NCI-H510A (cell line): ENCODE data around the gene TOM1.

Source experiments
- DNase-seq: peaks from one replicate; lab custom pipeline; 2025; lab: John Stamatoyannopoulos, UW

The TOM1 gene

GRCh38 chr22:35307372-35307771 lies 7.7 kb downstream of the TOM1 start:
- DNase-seq, result no peak

DNA sequence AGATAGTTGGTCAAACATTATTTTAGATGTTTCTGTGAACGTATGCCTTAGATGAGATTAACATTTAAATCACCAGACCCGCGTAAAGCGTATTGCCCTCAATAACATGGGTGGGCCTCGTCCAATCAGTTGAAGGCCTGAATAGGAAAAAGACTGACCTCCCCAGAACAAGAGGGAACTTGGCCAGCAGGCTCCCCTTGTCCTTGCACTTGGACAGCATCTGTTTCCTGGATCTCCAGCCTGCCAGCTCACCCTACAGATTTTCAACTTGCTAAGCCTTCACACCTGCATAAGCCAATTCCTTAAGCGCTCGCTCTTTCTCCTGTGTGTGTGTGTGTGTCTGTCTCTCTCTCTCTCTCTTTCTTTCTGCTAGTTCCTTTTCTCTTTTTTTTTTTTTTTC lies 8.2 kb downstream of the TOM1 start:
- no peak for DNase-seq

GRCh38 chr22:35308480-35309021 lies 8.9 kb downstream of the TOM1 start:
- DNase-seq, result no peak

DNA sequence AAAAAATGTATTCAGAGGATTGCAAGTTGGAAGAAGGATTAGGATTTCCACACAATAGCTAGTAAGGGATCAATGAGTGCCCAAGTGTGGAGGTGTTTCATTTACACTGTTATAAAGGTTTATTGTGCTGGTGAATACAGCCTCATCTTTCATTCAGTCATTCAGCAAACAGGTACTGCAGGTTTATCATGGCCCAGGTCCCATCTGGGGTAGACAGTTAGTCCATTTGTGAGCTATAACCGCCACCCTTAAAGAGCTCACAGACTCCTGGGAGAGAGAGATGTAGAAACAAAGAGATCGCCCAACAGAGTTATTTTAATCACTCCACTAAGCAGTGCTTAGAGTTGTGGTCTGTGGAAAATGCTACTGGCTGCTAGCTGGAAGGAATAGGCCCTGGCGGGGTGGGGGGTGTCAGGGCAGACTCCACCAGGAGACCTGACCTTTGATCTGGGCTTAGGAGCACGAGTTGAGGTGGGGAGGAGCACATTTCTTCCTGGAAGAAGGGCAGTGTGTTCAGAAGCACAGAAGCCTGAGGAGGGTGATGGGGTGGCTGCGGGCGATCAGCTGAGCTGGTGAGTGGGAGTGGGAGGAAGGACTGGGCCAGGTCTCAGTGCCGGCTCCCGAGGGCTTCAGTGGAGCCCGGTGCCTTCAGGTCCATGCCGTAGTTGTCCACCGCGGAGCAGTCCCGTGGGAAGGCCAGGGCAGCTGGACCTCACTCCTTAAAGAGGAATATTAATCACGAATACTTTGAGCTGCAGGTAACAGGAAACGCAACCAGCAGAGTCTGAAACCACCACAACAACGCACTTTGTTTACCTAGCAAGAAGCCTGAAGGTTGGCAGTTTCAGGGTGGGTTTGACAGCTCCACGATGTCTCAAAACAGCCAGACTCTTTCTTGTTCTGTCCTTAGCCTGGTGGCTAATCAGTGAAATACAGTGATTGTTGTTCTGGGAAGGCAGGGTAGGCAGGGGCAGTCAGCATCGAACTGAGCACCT lies 11.2 kb downstream of the TOM1 start:
- DNase-seq, result no peak

DNA sequence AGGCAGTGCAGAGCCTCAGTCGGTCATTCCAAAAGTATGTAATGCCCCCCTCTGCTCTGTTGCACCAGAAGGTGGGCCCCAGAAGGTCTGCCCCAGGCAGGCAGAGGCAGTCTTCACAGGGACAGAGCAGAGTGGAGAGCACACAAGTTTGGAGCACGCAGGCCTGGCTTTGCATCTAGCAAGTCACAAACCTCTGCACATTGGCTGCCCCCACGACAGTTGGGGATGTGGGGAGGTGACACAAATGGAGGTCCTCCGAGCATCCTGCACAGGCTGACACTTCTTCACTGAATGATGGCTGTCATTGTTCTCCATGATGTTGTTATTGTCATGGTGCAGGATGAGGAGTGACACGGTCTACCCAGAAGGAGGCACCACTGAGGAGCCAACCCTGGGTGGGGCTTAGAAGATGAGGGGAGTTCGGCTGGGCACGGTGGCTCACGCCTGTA lies 11.9 kb downstream of the TOM1 start:
- no peak for DNase-seq

DNA sequence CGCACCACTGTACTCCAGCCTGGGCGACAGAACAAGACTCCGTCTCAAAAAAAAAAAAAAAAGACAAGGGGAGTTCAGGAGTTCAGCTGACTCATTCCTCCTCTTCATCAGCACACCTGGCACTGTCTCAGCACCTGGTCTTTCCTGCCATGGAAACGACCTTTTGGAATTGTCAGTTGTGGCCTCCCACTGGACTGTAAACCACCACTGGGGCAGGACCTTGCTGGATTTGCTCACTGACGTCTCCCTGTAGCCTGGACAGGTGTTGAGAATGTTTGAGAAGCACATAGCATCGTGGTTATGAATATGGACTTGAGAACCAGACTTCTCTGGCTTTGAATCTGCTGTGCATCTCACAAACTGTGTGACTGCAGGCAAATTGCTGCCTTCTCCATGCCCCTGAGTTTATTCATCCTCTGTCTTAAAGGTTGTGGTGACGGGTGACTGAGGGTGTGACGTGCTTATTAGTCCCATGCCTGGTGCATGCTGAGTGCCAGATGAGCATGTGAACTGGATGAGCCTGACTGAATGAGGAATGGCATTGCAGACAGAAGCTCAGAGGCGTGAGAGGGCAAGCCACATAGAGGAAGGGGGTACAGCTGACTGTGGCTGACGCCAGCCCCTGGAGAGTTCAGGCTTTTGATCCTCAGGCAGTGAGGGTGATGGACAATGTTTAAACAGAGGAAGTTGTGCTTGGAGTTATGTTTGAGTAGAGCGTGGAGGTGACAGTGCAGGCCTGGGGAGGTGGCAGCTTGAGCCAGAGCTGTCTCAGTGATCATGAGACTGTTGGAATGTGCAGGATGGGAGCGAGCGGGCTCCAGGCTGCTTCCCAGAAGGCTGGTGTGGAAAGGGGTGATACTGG lies 12.7 kb downstream of the TOM1 start:
- no peak for DNase-seq

- DNase-seq, result peak; percentile 54
Measured at GRCh38 chr22:35313311-35314121, 13.8 kb downstream of the TOM1 start.

GRCh38 chr22:35314161-35314942 lies 14.7 kb downstream of the TOM1 start:
- no peak for DNase-seq

DNA sequence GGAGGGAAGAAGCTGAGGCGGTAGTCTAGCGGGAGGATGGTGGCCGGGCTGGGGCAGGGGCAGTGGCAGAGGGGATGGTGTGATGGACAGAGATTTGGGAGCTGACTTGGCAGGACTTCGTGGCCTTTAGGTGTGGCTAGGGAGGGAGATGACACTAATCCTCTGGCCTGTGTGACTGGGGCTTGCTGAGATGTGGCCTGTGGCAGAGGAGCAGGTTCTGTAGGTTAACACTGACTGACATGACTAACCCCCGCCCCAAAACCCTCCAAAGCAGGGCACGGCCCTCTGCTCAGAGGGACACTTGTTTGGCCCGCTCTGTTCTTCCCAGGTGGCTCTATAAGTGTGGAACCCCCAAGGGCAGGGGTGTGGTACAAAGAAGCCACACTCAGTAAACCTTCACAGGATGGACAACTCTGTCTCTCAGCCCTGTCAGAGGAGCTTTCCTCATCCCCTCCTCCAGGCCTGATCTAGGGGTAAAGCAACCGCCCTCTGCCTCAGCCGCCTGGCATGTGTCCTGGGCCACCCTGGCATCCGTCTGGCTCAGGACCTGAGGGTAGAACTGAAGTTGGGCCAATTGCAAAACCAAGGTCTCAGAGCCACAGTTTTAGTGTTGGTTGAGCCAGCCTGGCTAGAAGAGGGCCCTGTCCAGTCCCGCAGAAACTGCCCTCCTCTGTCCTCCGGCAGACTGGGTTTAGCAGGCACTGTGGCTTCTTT lies 15.6 kb downstream of the TOM1 start:
- DNase-seq, result no peak

GRCh38 chr22:35315855-35316745 lies 16.4 kb downstream of the TOM1 start:
- peak; percentile 87 for DNase-seq

DNA sequence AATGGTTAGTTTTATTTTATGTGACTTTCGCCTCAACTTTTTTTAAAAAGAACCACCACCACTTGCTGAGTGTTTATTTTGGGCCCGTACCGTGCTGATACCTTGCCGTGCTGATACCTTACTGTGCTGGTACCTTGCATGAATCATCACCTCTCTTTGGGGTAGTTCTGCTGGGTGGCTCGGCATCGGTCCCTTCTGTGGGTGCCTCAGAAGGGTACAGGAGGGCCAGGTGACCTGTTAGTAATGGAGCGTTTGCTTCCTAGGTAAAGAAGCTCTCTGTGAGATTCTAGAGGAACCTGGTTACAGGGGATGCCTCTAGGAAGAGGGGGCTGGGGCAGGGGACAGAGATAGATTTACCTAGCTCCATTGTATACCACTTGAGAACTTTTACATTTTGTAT lies 17.1 kb downstream of the TOM1 start:
- no peak for DNase-seq

GRCh38 chr22:35317680-35318290 lies 18.1 kb downstream of the TOM1 start:
- DNase-seq, result no peak

GRCh38 chr22:35318346-35319215 lies 18.9 kb downstream of the TOM1 start:
- no peak for DNase-seq

- no peak for DNase-seq
Measured at GRCh38 chr22:35319244-35319985, 19.7 kb downstream of the TOM1 start.

GRCh38 chr22:35322126-35322525 lies 22.4 kb downstream of the TOM1 start:
- DNase-seq, result no peak

- DNase-seq, result no peak
Measured at GRCh38 chr22:35322893-35323292, 23.2 kb downstream of the TOM1 start.

- DNase-seq, result no peak
Measured at GRCh38 chr22:35323305-35323704, 23.6 kb downstream of the TOM1 start.
